ENCODE measurements around the gene MGAT5. TPM values are rescaled to one million over a fixed set of nuclear protein-coding genes. Genes with fewer than 3 reads are reported as not detected.

Gene MGAT5
- total RNA-seq, 1 donor from 2014 or later, result 32.5 TPM

DNA sequence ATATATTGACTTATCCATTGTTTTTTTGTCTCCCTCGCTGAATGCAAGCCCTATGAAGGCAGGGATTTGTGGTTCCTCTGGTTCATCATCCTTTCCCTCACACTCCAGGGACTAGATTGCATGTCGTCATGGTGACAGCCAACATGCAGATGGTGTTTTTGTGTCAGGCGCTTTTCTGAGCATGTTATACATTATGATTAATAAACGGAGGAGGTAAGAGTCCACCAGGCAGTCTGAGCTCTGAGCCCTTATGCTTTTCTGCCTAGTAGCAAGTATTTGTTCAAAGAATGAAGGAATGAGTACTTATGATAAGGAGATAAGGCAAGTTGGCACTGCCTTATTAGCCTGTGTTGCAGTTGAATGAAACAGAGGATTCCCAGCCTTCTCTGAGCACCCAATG is 181.6 kb downstream of the MGAT5 start:
- H3K4me3 ChIP-seq (ENCODE audit: low read depth, low read length), result no peak overlapping the region
- no peaks in the 10 kb centered on the region for H3K27me3 ChIP-seq (ENCODE audit: control insufficient read depth, insufficient read depth, low read length)
- TF ChIP-seq CTCF (IDR thresholded peaks at IDR 0.05; ENCODE audit: insufficient read depth, low read length, poor library complexity, severe bottlenecking), result no peak
- DNase-seq (ENCODE audit: low read depth), result no peak
- H3K36me3 ChIP-seq (ENCODE audit: control insufficient read depth, insufficient read depth, low read length), result no peaks in the 10 kb centered on the region

GRCh38 chr2:134435936-134436335 is 182.1 kb downstream of the MGAT5 start:
- TF ChIP-seq CTCF (IDR thresholded peaks at IDR 0.05; ENCODE audit: insufficient read depth, low read length, poor library complexity, severe bottlenecking), result no peak
- Histone ChIP-seq H3K27me3 (ENCODE audit: control insufficient read depth, insufficient read depth, low read length) (no peaks in the 10 kb centered on the region), H3K36me3 (ENCODE audit: control insufficient read depth, insufficient read depth, low read length) (no peaks in the 10 kb centered on the region), H3K4me3 (ENCODE audit: low read depth, low read length) (no peak overlapping the region)
- DNase-seq (ENCODE audit: low read depth), result no peak

GRCh38 chr2:134436706-134437105 is 182.8 kb downstream of the MGAT5 start:
- Histone ChIP-seq H3K4me3 (ENCODE audit: low read depth, low read length) (no peak overlapping the region), H3K36me3 (ENCODE audit: control insufficient read depth, insufficient read depth, low read length) (no peaks in the 10 kb centered on the region), H3K27me3 (ENCODE audit: control insufficient read depth, insufficient read depth, low read length) (no peaks in the 10 kb centered on the region)
- DNase-seq (ENCODE audit: low read depth), result no peak
- TF ChIP-seq CTCF (IDR thresholded peaks at IDR 0.05; ENCODE audit: insufficient read depth, low read length, poor library complexity, severe bottlenecking), result no peak

GRCh38 chr2:134438371-134438770 is 184.5 kb downstream of the MGAT5 start:
- TF ChIP-seq CTCF (IDR thresholded peaks at IDR 0.05; ENCODE audit: insufficient read depth, low read length, poor library complexity, severe bottlenecking), result no peak
- no peaks in the 10 kb centered on the region for H3K36me3 ChIP-seq (ENCODE audit: control insufficient read depth, insufficient read depth, low read length)
- H3K27me3 ChIP-seq (ENCODE audit: control insufficient read depth, insufficient read depth, low read length), result no peaks in the 10 kb centered on the region
- no peak overlapping the region for H3K4me3 ChIP-seq (ENCODE audit: low read depth, low read length)
- no peak for DNase-seq (ENCODE audit: low read depth)

DNA sequence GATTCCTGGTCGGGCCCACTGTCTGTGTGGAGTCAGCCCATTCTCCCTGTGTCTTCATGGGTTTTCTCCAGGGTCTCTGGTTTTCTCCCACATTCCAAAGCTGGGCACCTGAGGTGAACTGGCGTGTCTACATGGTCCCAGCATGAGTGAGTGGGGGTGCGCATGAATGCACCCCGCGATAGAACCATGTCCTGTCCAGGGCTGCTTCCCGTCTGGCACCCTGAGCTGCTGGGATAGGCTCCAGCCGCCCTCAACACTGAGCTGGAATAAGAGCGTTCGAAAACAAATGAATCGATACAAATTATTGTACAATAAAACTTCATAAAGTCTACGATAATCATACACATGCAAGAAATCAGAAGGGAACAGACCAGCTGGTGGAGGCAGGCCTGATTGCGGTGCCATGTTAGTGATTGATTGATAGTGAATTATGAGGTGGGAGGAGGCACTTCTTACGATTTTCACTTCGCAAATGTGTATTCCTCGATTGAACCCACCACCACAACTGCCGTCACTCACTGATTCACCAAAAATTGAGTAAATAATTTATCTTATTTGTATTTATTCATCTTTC is 186.6 kb downstream of the MGAT5 start:
- Histone ChIP-seq H3K4me3 (ENCODE audit: low read depth, low read length) (no peak overlapping the region), H3K27me3 (ENCODE audit: control insufficient read depth, insufficient read depth, low read length) (no peaks in the 10 kb centered on the region), H3K36me3 (ENCODE audit: control insufficient read depth, insufficient read depth, low read length) (no peaks in the 10 kb centered on the region)
- DNase-seq (ENCODE audit: low read depth), result no peak
- TF ChIP-seq CTCF (IDR thresholded peaks at IDR 0.05; ENCODE audit: insufficient read depth, low read length, poor library complexity, severe bottlenecking), result no peak

GRCh38 chr2:134441153-134441863 is 187.4 kb downstream of the MGAT5 start:
- no peaks in the 10 kb centered on the region for H3K27me3 ChIP-seq (ENCODE audit: control insufficient read depth, insufficient read depth, low read length)

More at GRCh38 chr2:134441153-134441863, 187.4 kb downstream of the MGAT5 start:
- no peak for DNase-seq (ENCODE audit: low read depth)
- Histone ChIP-seq H3K36me3 (ENCODE audit: control insufficient read depth, insufficient read depth, low read length) (no peaks in the 10 kb centered on the region), H3K4me3 (ENCODE audit: low read depth, low read length) (no peak overlapping the region)
- no peak for TF ChIP-seq CTCF (IDR thresholded peaks at IDR 0.05; ENCODE audit: insufficient read depth, low read length, poor library complexity, severe bottlenecking)

Data from kidney epithelial cell (primary cell).